IPS-18a (cell line): Measurements from ENCODE around the gene MLANA.

ENCODE experiments used
- H3K27ac ChIP-seq: one replicate; pipeline ENCODE4 v1.5.1; 2013; ENCODE audit warnings: low read length
- H3K27me3 ChIP-seq: one replicate; pipeline ENCODE4 v1.6.1; 2013; ENCODE audit warnings: mild to moderate bottlenecking, low read length; ENCODE audit not compliant: control insufficient read depth, insufficient read depth
- H3K36me3 ChIP-seq: one replicate; pipeline ENCODE4 v1.6.1; 2013; ENCODE audit warnings: low read depth, low read length; ENCODE audit not compliant: control insufficient read depth
- H3K4me1 ChIP-seq: one replicate; pipeline ENCODE4 v1.6.1; 2013; ENCODE audit warnings: low read depth, low read length; ENCODE audit not compliant: control insufficient read depth
- H3K4me3 ChIP-seq: one replicate; pipeline ENCODE4 v1.5.1; 2013; ENCODE audit warnings: low read length
- H3K9ac ChIP-seq: one replicate; pipeline ENCODE4 v1.6.1; 2013; ENCODE audit warnings: mild to moderate bottlenecking, low read length, moderate library complexity
- H3K9me3 ChIP-seq: one replicate; pipeline ENCODE4 v1.6.1; 2013; ENCODE audit warnings: low read depth, low read length; ENCODE audit not compliant: control insufficient read depth

Gene MLANA

DNA sequence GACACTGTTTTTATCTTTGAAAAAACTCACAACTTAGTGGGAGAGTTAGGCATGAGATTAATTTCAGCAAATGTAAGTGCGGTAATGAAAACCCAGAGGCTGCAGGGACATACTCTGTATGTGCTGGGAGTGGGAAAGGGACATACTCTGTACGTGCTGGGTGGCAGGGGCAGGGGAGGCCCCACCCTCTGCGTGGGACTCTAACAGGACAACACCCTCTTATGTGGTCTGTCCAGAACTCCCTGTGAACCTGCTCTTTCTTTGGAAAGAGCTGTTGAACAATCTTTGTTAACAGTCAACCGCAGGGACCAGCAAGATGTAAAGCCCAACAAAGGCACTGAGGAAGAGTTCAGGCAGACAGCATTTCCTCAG lies 2.4 kb downstream of the MLANA start:
- H3K27ac ChIP-seq, result no peak overlapping the region
- H3K4me3 ChIP-seq, result no peak overlapping the region
- H3K36me3 ChIP-seq, result no peaks in the 10 kb centered on the region
- H3K4me1 ChIP-seq, result no peaks in the 10 kb centered on the region
- H3K9ac ChIP-seq, result no peak overlapping the region
- H3K27me3 ChIP-seq, result no peaks in the 10 kb centered on the region
- H3K9me3 ChIP-seq, result no peaks in the 10 kb centered on the region

DNA sequence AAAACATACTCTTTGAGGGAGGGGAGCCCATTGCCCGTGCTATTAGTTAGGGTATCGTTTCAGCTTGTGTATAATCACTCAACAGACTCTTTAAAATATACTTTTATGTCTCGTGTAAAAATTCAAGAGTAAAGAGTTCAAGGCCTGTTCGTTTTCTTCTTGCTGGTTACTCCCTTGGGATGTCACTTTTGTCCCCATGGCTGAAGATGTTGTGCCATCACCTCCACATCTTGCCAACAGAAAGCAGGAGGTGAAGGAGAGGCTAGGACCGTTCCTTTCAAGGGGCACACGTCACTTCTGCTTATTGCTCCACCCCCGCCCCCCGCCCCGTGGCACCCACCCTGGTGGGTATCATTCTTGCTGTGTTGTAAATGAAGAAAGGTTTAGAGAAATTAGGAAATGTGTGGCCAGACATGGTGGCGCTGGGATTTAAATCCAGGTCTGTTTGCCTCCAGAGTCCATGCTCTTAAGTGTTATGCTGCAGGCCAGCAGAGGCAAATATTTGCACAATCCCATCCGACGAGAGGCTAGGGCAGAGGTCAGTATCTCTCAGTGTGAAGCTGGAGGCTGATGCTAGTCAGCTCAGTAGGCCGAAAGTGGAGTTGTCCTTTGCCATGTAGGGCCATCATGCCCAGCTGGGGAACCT lies 3.0 kb downstream of the MLANA start:
- no peaks in the 10 kb centered on the region for H3K9me3 ChIP-seq
- H3K9ac ChIP-seq, result no peak overlapping the region
- no peak overlapping the region for H3K4me3 ChIP-seq
- no peaks in the 10 kb centered on the region for H3K27me3 ChIP-seq
- H3K27ac ChIP-seq, result no peak overlapping the region
- no peaks in the 10 kb centered on the region for H3K4me1 ChIP-seq
- no peaks in the 10 kb centered on the region for H3K36me3 ChIP-seq

DNA sequence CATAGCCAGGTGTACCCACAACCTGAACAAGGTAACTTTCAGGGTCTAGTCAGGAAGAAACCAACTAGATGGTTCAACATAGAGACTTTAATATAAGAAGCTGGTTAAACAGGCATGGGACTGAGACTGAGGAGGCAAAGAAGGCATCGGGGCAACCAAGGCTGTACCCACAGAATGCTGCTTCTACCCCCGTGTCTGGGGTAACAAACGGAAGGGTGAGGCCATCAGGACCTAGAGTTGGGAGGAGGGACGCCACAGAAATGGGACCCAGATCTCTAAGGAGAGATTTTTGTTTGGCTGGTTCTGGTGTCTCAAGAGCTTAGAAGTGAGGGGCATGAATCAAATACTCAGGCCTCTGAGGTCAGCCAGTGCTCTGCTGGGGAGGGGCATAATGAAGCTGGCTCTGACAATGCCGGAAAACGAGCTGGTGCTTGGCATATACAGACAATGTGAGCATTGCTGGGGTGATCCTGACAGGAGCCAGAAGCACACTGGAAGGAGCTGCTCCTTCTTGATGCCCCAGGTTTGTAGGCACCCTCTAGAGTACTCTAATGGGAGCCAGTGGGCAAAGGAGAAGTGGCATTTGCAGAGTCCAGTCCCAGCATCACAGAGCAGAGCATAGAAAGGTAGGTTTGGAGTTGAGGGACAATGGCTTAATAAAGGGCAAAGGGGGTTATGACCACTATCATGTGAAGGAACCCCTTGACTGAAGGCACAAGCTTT lies 3.7 kb downstream of the MLANA start:
- Histone ChIP-seq H3K36me3 (no peaks in the 10 kb centered on the region), H3K9me3 (no peaks in the 10 kb centered on the region), H3K27me3 (no peaks in the 10 kb centered on the region), H3K9ac (no peak overlapping the region), H3K4me1 (no peaks in the 10 kb centered on the region), H3K4me3 (no peak overlapping the region), H3K27ac (no peak overlapping the region)

DNA sequence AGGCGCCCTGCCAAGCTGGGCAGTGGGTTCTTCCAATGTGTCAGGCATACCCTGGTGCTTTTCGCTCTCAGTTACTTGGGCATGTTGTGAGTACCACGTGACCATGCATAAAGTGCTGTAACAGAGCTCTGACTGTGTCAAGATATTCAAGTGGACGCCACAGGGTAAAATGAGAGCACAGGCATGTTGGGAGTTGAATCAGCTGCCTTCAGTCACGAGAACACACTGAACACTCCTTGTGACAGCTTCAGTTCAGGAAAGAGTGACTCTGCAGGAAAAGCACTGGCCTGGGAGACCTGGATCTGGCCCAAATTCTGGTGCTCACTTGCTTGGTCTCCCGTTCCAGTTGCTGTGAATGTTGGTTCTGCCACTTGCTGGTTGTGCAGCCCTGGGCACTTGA lies 5.1 kb downstream of the MLANA start:
- H3K27ac ChIP-seq, result no peak overlapping the region
- no peak overlapping the region for H3K4me3 ChIP-seq
- H3K36me3 ChIP-seq, result no peaks in the 10 kb centered on the region

DNA sequence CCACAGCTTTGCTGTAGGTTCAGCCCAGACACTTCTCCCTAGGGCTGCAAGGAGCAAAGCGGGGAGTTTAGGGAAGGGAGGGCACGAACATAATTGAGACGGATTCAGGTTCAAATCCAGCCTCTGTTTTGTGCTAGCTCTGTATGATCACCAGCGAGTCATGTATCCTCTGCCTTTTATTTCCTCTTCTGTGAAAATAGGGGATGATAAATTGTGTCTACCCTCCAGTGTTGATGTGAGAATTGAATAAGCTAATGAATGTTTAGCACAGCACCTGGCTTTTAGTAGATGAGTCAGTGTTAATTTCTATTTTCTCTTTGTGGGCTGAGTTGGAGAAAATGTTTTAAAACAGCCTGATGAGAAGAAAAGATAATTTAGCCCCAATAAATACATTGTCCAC lies 6.2 kb downstream of the MLANA start:
- H3K27me3 ChIP-seq, result no peaks in the 10 kb centered on the region
- H3K27ac ChIP-seq, result no peak overlapping the region
- H3K9me3 ChIP-seq, result no peaks in the 10 kb centered on the region
- H3K36me3 ChIP-seq, result no peaks in the 10 kb centered on the region
- no peaks in the 10 kb centered on the region for H3K4me1 ChIP-seq
- no peak overlapping the region for H3K4me3 ChIP-seq
- H3K9ac ChIP-seq, result no peak overlapping the region

More for the DNA sequence above, 5.1 kb downstream of the MLANA start:
- Histone ChIP-seq H3K4me1 (no peaks in the 10 kb centered on the region), H3K27me3 (no peaks in the 10 kb centered on the region), H3K9me3 (no peaks in the 10 kb centered on the region), H3K9ac (no peak overlapping the region)

DNA sequence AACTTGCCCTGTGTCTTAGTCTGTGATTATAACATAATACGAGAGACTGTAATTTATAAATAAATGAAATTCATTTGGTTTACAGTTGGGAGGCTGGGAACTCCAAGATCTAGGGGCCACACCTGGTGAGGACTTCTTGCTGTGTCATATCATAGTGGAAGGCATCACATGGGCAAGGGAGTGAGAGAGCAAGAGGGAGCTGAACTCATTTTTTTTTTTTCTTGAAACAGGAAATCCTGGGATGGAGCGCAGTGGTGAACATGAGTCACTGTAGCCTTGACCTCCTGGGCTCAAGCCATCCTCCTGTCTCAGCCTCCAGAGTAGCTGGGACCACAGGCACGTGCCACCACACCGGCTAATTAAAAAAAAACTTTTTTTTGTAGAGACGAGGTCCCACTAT lies 7.2 kb downstream of the MLANA start:
- no peaks in the 10 kb centered on the region for H3K4me1 ChIP-seq
- no peaks in the 10 kb centered on the region for H3K9me3 ChIP-seq
- no peaks in the 10 kb centered on the region for H3K27me3 ChIP-seq
- H3K9ac ChIP-seq, result no peak overlapping the region
- H3K36me3 ChIP-seq, result no peaks in the 10 kb centered on the region
- no peak overlapping the region for H3K4me3 ChIP-seq
- no peak overlapping the region for H3K27ac ChIP-seq

DNA sequence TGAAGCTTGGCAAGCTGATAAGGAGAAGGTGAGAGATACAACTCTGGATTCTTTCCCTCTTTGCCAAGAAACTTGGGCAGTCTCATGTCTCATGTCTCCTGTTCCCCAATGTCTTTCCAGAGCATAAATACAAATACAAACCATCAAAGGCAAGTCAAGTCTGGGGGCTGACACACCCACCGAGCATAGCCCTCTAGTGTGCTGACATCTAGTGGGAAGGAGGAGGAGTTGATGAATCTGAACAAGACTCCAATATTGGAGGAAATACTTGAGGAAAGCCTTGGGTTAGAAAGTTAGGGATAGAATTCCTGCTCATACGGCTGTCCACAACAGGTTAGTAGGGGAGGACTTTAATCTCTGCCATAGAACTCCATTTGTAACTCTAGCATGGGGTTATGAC lies 8.6 kb downstream of the MLANA start:
- H3K4me3 ChIP-seq, result no peak overlapping the region
- H3K27me3 ChIP-seq, result no peaks in the 10 kb centered on the region
- no peaks in the 10 kb centered on the region for H3K36me3 ChIP-seq
- no peaks in the 10 kb centered on the region for H3K4me1 ChIP-seq
- H3K9me3 ChIP-seq, result no peaks in the 10 kb centered on the region
- no peak overlapping the region for H3K27ac ChIP-seq
- H3K9ac ChIP-seq, result no peak overlapping the region

DNA sequence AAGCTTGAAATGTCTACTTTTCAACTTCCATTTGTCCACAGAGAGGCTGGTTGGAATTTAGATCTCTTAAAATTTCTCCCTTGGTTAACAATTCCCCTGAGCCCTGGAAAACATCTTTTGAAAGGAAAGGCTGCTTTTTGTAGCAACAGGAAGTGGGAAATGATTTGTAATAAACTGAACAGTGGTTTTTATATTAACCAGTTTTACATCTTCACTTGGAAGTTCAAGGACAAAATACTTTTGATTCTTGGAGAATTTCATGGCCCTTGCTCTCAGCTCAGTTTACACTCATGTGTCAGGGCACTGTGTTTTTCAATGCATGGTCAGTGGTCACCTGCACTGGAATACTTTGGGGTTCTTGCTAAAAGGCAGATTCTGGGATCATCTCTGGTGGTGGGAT lies 9.9 kb downstream of the MLANA start:
- Histone ChIP-seq H3K4me1 (no peaks in the 10 kb centered on the region), H3K9ac (no peak overlapping the region), H3K4me3 (no peak overlapping the region), H3K36me3 (no peaks in the 10 kb centered on the region), H3K27ac (no peak overlapping the region), H3K9me3 (no peaks in the 10 kb centered on the region), H3K27me3 (no peaks in the 10 kb centered on the region)

DNA sequence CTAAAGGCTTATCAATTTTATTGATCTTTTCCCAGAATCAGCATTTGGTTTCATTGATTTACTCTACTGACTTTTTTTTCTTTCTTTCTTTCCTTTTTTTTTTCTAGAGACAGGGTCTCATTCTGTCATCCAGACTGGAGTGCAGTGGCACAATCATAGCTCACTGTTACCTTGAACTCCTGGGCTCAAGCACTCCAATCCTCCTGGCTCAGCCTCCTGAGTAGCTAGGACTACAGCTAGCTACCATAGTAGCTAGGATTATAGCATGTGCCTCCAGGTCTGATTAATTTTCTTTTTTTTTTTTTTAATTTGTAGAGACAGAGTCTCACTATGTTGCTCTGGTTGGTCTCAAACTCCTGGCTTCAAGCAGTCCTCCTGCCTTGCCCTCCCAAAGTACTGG lies 11.7 kb downstream of the MLANA start:
- no peaks in the 10 kb centered on the region for H3K9me3 ChIP-seq
- H3K27ac ChIP-seq, result no peak overlapping the region
- H3K4me3 ChIP-seq, result no peak overlapping the region
- H3K27me3 ChIP-seq, result no peaks in the 10 kb centered on the region
- H3K9ac ChIP-seq, result no peak overlapping the region
- no peaks in the 10 kb centered on the region for H3K4me1 ChIP-seq
- no peaks in the 10 kb centered on the region for H3K36me3 ChIP-seq

DNA sequence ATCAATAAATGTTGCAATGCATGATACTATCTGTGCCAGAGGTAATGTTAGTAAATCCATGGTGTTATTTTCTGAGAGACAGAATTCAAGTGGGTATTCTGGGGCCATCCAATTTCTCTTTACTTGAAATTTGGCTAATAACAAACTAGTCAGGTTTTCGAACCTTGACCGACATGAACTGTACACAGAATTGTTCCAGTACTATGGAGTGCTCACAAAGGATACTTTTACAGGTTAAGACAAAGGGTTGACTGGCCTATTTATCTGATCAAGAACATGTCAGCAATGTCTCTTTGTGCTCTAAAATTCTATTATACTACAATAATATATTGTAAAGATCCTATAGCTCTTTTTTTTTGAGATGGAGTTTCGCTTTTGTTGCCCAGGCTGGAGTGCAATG lies 18.2 kb downstream of the MLANA start:
- Histone ChIP-seq H3K4me1 (no peaks in the 10 kb centered on the region), H3K4me3 (no peak overlapping the region), H3K36me3 (no peaks in the 10 kb centered on the region), H3K9me3 (no peaks in the 10 kb centered on the region), H3K27ac (no peak overlapping the region), H3K27me3 (no peaks in the 10 kb centered on the region), H3K9ac (no peak overlapping the region)

DNA sequence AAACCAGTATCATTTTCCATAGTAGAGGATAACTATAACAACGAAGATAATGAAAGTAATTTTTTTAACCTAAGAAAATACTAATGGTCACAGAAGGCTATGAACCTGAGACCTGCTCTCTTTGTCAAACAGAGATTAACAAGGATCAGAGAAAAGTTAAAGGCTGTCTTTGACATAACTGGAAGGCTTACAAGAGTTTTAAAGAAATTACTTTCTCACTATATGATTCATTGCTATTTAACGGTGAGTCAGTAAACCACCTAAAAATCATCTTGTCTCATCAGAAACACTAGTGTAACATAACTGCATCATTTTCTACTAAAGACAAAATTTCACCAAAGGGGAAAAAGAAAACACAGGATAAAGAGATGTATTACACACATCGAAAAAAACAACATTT lies 19.3 kb downstream of the MLANA start:
- H3K27me3 ChIP-seq, result no peaks in the 10 kb centered on the region
- H3K9me3 ChIP-seq, result no peaks in the 10 kb centered on the region
- H3K27ac ChIP-seq, result no peak overlapping the region
- H3K4me3 ChIP-seq, result no peak overlapping the region
- H3K9ac ChIP-seq, result no peak overlapping the region
- no peaks in the 10 kb centered on the region for H3K36me3 ChIP-seq
- no peaks in the 10 kb centered on the region for H3K4me1 ChIP-seq

DNA sequence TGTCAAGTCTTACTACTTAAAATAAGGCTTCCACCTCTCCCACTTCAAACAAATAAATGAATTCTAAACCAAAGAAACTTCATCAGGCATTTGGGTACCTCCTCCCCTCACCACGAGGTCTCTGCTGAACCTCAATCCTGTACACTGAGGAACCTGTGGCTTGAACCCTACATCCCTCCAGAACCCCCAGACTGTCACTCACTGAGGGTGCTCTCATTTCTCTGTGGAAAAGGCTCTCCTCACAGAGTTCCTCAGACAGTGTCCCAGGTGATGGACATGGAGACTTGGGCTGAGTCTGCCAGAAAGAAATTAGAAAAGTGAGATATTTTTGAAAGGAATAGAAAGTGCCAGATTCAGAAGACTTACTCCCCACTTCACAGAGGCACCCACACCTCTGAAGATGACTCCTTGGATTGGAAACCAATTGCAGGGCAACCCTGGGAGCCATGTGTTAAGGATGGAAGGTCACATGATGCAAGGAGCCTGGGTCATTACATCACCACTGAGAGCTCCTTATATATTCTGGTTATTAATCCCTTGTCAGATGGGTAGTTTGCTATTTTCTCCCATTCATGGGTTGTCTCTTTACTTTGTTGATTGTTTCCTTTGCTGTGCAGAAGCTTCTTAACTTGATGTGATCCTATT lies 19.8 kb downstream of the MLANA start:
- no peak overlapping the region for H3K9ac ChIP-seq
- no peak overlapping the region for H3K27ac ChIP-seq
- H3K36me3 ChIP-seq, result no peaks in the 10 kb centered on the region
- no peaks in the 10 kb centered on the region for H3K4me1 ChIP-seq
- H3K4me3 ChIP-seq, result no peak overlapping the region
- H3K9me3 ChIP-seq, result no peaks in the 10 kb centered on the region
- H3K27me3 ChIP-seq, result no peaks in the 10 kb centered on the region
